ENCODE results near the gene FBXO42. TPM values are rescaled to one million over a fixed set of nuclear protein-coding genes. Genes with fewer than 3 reads are reported as not detected.
A peak's percentile ranks its signal among the peaks of the same experiment; 100 is the strongest.

FBXO42 gene
- polyA plus RNA-seq, 1 experiment, result 15.1 TPM

DNA sequence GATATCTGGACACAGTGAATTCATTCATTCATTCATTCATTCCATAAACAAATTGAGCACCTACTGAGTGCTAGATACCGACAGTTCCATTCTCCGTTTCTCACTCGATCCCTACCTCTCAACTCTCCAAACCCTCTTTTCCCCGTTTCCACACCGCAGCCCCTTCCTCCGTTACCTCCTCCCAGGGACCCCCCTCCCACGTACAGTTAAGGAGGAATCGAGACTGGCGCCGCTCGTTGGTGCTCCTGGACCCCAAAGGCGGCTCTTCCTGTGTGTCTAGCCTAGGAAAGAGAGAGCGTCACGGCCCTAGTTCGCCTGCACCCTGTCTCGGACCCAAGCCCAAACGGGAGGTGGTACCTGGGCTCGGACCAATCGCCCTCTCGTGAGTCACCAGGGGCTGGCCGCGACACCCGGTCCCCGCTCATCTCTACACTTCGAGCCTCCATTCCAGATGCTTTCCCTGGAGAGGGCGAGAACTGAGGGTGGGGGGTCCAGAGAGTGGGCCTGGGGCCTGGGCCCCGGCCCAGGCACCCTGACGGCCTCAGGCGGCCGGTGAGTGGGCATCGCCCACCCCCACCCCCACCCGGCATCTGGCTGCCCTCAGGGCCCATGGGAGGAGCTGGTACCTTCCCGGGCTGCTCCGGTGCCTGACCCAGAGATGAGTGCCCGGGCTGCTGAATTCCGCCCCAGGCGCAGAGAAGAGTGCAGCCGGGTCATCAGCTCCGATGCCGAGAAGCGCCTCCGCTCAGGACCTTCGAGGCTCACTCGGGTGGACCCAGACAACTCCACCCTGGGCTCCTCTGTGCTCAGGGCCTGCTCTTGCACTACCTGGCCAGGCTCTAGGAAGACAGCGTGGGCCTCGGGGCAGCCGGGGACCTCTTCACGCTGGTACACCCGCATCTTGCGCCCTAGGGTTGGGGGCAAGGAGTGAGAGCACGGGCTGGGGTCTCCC lies 144.7 kb downstream of the FBXO42 start:
- peak overlapping the region; percentile 97 for H3K27ac ChIP-seq (ENCODE audit: low read depth, low read length)
- H3K9me3 ChIP-seq (ENCODE audit: control insufficient read depth, insufficient read depth, low read length), result no peaks in the 10 kb centered on the region; the same call in 1 of the 2 replicates
- TF ChIP-seq CTCF (IDR thresholded peaks at IDR 0.05; ENCODE audit: low read depth, low read length), result no peak
- CTCF ChIA-PET, result no interaction called here
- peak overlapping the region; percentile 60 for H3K4me3 ChIP-seq (ENCODE audit: low read depth, low read length)
- no peaks in the 10 kb centered on the region for H3K27me3 ChIP-seq (ENCODE audit: control insufficient read depth, insufficient read depth, low read length)
- no peak for DNase-seq (ENCODE audit: low read depth, low spot score)
- POLR2A ChIA-PET, result interaction anchor here (0.5 to 1.5 kb wide), 14 partner anchors 9 to 650 kb away, joined by 3 to 27 read pairs (median 4); partner anchors contain the start of gene FBXO42

GRCh38 chr1:16206547-16207317 lies 145.5 kb downstream of the FBXO42 start:
- CTCF ChIA-PET, result no interaction called here
- no peaks in the 10 kb centered on the region for H3K27me3 ChIP-seq (ENCODE audit: control insufficient read depth, insufficient read depth, low read length)
- H3K9me3 ChIP-seq (ENCODE audit: control insufficient read depth, insufficient read depth, low read length), result no peaks in the 10 kb centered on the region; the same call in 1 of the 2 replicates
- POLR2A ChIA-PET, result interaction anchor here (0.5 to 1.5 kb wide), 14 partner anchors 10 to 649 kb away, joined by 3 to 27 read pairs (median 3); partner anchors contain the start of gene FBXO42
- TF ChIP-seq CTCF (IDR thresholded peaks at IDR 0.05; ENCODE audit: low read depth, low read length), result no peak
- DNase-seq (ENCODE audit: low read depth, low spot score), result peak; percentile 97
- peak overlapping the region; percentile 97 for H3K27ac ChIP-seq (ENCODE audit: low read depth, low read length)
- H3K4me3 ChIP-seq (ENCODE audit: low read depth, low read length), result peak overlapping the region; percentile 66

DNA sequence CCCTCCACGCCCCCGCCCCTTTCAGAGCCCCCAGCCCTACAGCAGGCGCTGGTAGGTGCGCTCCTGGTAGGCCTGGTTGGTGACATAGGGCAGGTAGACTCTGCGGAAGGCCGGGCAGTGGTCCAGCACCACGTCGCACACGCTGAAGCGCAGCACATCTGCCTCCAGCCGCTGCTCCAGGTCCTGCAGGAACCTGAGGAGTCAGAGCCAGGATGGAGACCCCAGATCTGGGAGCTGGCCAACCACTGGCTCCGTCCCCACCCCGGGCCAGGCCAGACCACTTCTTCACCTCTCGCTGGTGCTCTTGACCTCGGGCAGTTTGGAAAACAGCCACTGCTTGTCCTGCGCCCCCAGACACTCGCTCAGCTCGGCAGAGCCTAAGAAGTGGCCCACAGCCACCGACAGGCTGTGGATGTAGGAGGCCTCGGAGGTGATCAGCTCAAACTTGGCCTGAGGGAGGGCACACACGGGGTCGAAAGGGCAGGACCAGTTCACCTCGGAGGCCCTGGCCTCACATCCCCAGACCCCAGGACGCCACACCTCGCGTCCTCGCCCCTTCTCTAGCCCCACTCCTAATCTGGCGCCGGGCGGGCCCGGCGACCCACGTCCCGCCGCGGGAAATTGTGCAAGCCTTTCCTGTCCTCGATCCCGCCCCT lies 146.3 kb downstream of the FBXO42 start:
- ChIA-PET POLR2A (interaction anchor here (0.6 to 1.2 kb wide), 5 partner anchors 11 to 128 kb away, joined by 3 to 27 read pairs (median 6); no protein-coding TSS in a partner anchor), CTCF (interaction anchor here (0.6 kb wide), 1 partner anchor 38 kb away, joined by 3 read pairs; no protein-coding TSS in a partner anchor)
- Histone ChIP-seq H3K27me3 (ENCODE audit: control insufficient read depth, insufficient read depth, low read length) (no peaks in the 10 kb centered on the region), H3K4me3 (ENCODE audit: low read depth, low read length) (peak overlapping the region; percentile 66), H3K27ac (ENCODE audit: low read depth, low read length) (peak overlapping the region; percentile 39), H3K9me3 (ENCODE audit: control insufficient read depth, insufficient read depth, low read length) (no peaks in the 10 kb centered on the region; the same call in 1 of the 2 replicates)
- no peak for TF ChIP-seq CTCF (IDR thresholded peaks at IDR 0.05; ENCODE audit: low read depth, low read length)
- no peak for DNase-seq (ENCODE audit: low read depth, low spot score)

- no peak for TF ChIP-seq CTCF (IDR thresholded peaks at IDR 0.05; ENCODE audit: low read depth, low read length)
- no peaks in the 10 kb centered on the region; the same call in 1 of the 2 replicates for H3K9me3 ChIP-seq (ENCODE audit: control insufficient read depth, insufficient read depth, low read length)
- H3K27ac ChIP-seq (ENCODE audit: low read depth, low read length), result no peak overlapping the region
- no peaks in the 10 kb centered on the region for H3K27me3 ChIP-seq (ENCODE audit: control insufficient read depth, insufficient read depth, low read length)
- H3K4me3 ChIP-seq (ENCODE audit: low read depth, low read length), result no peak overlapping the region
- no peak for DNase-seq (ENCODE audit: low read depth, low spot score)
- ChIA-PET CTCF (no interaction called here), POLR2A (no interaction called here)
Observed at GRCh38 chr1:16205334-16205671, 147.0 kb downstream of the FBXO42 start.

All from AG04450 (cell line).